ENCODE results near the gene LETMD1.

DNA sequence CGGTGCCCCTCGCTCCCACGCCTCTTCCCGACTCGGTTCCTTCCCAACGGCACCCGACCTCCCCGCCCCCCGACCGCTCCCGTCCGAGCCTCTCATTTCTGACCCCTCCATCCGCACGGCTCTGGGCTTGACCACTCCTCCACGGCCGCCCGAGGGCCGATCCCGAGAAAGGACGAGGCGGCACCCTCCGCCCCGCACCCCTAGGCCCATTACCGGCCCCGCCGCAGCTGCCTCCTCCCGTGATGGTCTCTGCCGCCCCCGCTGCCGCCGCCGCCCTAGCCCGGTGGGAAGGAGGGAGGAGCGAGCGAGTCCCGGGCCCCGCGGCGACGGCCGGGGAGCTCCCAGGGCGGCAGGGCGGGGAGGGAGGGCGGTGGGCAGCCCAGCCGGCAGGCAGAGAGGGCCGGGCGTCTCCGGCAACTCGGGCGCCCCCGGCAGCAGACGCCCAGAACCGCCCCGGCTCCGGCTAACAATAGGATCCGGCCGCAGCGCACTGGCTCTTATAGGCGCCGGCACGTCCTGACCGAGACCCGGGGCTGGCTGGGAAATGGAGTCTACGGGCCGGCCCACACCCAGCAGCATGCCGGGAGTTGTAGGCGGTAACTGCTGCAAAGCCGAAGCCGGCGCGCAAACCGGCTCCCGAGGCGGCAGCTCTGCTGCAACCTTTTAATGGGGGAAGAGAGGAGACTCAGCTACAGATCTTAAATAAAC is 35.2 kb downstream of the LETMD1 start, which contains the start of gene CSRNP2:
- TF ChIP-seq, protein P1, sequence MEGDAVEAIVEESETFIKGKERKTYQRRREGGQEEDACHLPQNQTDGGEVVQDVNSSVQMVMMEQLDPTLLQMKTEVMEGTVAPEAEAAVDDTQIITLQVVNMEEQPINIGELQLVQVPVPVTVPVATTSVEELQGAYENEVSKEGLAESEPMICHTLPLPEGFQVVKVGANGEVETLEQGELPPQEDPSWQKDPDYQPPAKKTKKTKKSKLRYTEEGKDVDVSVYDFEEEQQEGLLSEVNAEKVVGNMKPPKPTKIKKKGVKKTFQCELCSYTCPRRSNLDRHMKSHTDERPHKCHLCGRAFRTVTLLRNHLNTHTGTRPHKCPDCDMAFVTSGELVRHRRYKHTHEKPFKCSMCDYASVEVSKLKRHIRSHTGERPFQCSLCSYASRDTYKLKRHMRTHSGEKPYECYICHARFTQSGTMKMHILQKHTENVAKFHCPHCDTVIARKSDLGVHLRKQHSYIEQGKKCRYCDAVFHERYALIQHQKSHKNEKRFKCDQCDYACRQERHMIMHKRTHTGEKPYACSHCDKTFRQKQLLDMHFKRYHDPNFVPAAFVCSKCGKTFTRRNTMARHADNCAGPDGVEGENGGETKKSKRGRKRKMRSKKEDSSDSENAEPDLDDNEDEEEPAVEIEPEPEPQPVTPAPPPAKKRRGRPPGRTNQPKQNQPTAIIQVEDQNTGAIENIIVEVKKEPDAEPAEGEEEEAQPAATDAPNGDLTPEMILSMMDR (IDR thresholded peaks at IDR 0.05): peak in 1 of 3 experiments; percentile 8
- peak; percentile 94 for TF ChIP-seq POLR2A (IDR thresholded peaks at IDR 0.05)

Data from testis (tissue), 2 donors.